Measurements from ENCODE around the gene ALOX12.

DNA sequence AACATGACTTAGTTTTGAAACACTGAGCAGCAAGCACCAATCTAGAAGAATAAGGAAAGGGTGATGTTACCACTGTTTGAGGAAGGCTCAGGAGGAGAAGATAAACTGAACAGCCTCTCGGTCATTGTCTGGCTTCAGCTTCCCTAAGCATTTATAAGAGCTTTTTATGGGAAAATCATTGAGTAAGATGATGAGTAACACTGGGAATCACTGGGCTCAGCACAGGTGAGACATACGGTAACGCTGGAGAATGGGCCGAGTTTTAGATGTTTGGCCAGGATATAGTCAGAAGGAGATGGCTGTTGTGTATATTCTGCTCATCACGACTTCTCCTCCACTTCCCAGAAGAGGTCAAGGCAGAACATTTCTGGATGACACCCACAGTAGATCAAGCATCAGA lies 42.2 kb upstream of the ALOX12 start:
- TF ChIP-seq, protein P1, sequence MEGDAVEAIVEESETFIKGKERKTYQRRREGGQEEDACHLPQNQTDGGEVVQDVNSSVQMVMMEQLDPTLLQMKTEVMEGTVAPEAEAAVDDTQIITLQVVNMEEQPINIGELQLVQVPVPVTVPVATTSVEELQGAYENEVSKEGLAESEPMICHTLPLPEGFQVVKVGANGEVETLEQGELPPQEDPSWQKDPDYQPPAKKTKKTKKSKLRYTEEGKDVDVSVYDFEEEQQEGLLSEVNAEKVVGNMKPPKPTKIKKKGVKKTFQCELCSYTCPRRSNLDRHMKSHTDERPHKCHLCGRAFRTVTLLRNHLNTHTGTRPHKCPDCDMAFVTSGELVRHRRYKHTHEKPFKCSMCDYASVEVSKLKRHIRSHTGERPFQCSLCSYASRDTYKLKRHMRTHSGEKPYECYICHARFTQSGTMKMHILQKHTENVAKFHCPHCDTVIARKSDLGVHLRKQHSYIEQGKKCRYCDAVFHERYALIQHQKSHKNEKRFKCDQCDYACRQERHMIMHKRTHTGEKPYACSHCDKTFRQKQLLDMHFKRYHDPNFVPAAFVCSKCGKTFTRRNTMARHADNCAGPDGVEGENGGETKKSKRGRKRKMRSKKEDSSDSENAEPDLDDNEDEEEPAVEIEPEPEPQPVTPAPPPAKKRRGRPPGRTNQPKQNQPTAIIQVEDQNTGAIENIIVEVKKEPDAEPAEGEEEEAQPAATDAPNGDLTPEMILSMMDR (IDR thresholded peaks at IDR 0.05): no peak
- TF ChIP-seq POLR2AphosphoS5 (IDR thresholded peaks at IDR 0.05) (no peak), POLR2A (IDR thresholded peaks at IDR 0.05; ENCODE audit: low read depth) (no peak)

All from esophagus muscularis mucosa (tissue), 3 donors.